Caco-2 (cell line): ENCODE measurements around the gene BLOC1S1. TPM values are rescaled to one million over a fixed set of nuclear protein-coding genes. Genes with fewer than 3 reads are reported as not detected.

Experiments used
- BruUV-seq: library from RNA; stranded (reverse); fragments of 400-500 nt; replicated peaks from 2 replicates; lab custom pipeline; 2021; lab: Mats Ljungman, UMichigan
- CTCF ChIA-PET: fragments of 300-600 bp; sonication (Branson Sonifier 250); formaldehyde crosslinking; loops from one replicate; lab custom pipeline; 2022; ENCODE audit warnings: antibody characterized with exemption; lab: Charles Lee
- POLR2A ChIA-PET: fragments of 300-600 bp; sonication (Branson Sonifier 250); formaldehyde crosslinking; loops from one replicate; lab custom pipeline; 2022; ENCODE audit warnings: antibody characterized with exemption; lab: Charles Lee
- DNase-seq, 2 experiments: peaks; one replicate each; pipeline versions ENCODE4 v3.0.0 to v3.0.0-alpha.2; 2020 to 2022
- H3K27me3 ChIP-seq: replicated peaks from 2 replicates; pipeline ENCODE4 v1.6.0; 2011; ENCODE audit warnings: low read length; ENCODE audit not compliant: control insufficient read depth, insufficient read depth
- H3K36me3 ChIP-seq: 2 replicates; pipeline ENCODE4 v1.5.1; 2011; ENCODE audit warnings: low read length; ENCODE audit not compliant: control insufficient read depth, insufficient read depth
- H3K4me1 ChIP-seq: fragments of 250-450 bp; sonication (Bioruptor Pico); 2 replicates; pipeline ENCODE4 v1.5.1; 2020; ENCODE audit warnings: mild to moderate bottlenecking
- H3K4me3 ChIP-seq: 2 replicates; pipeline ENCODE4 v1.5.1; 2011; ENCODE audit warnings: low read depth, mild to moderate bottlenecking, control low read depth, low read length
- H3K9me3 ChIP-seq: fragments of 250-450 bp; sonication (Bioruptor Pico); 2 replicates; pipeline ENCODE4 v1.5.1; 2020; ENCODE audit warnings: mild to moderate bottlenecking, moderate library complexity
- H3K27ac Mint-ChIP-seq: one replicate; pipeline ENCODE4 v1.8.0; 2022; ENCODE audit warnings: mixed read lengths; ENCODE audit not compliant: unreplicated experiment
- H3K27me3 Mint-ChIP-seq: one replicate; pipeline ENCODE4 v1.8.0; 2022; ENCODE audit warnings: mixed read lengths; ENCODE audit not compliant: insufficient read depth, unreplicated experiment
- H3K36me3 Mint-ChIP-seq: one replicate; pipeline ENCODE4 v1.8.0; 2022; ENCODE audit warnings: mild to moderate bottlenecking, mixed read lengths; ENCODE audit not compliant: insufficient read depth, unreplicated experiment
- H3K4me1 Mint-ChIP-seq: one replicate; pipeline ENCODE4 v1.8.0; 2022; ENCODE audit warnings: low read depth, mixed read lengths; ENCODE audit not compliant: unreplicated experiment
- H3K4me3 Mint-ChIP-seq: one replicate; pipeline ENCODE4 v1.8.0; 2022; ENCODE audit warnings: mild to moderate bottlenecking, moderate library complexity, mixed read lengths; ENCODE audit not compliant: unreplicated experiment
- H3K9me3 Mint-ChIP-seq: one replicate; pipeline ENCODE4 v1.8.0; 2022; ENCODE audit warnings: mixed read lengths; ENCODE audit not compliant: unreplicated experiment
- CTCF ChIP-seq, 2 experiments: fragments of 200-600 bp in 1 of 2; IDR thresholded peaks; 1 replicate in 1 of 2; 2 replicates in 1 of 2; pipeline versions ENCODE4 v1.5.1 to v1.8.0; 2011 to 2022; ENCODE audit warnings: antibody characterized with exemption in 1 of 2, control low read depth in 1 of 2, inconsistent platforms in 1 of 2, low read depth in 1 of 2, low read length in 1 of 2, mild to moderate bottlenecking in 1 of 2, moderate library complexity in 1 of 2; ENCODE audit not compliant: insufficient read depth in 1 of 2, severe bottlenecking in 1 of 2, unreplicated experiment in 1 of 2
- intact Hi-C: fragments of 100-400 bp; cut with micrococcal nuclease; formaldehyde crosslinking; loops from one replicate; pipeline ENCODE4 v1.10.0; 2022; ENCODE audit not compliant: unreplicated experiment
- total RNA-seq: library from RNA; stranded (reverse); gene quantifications from 2 replicates; pipeline ENCODE4 v1.2.3, GENCODE V29; 2022

The BLOC1S1 gene
- total RNA-seq, 1 experiment from 2014 or later: 73.7 TPM

DNA sequence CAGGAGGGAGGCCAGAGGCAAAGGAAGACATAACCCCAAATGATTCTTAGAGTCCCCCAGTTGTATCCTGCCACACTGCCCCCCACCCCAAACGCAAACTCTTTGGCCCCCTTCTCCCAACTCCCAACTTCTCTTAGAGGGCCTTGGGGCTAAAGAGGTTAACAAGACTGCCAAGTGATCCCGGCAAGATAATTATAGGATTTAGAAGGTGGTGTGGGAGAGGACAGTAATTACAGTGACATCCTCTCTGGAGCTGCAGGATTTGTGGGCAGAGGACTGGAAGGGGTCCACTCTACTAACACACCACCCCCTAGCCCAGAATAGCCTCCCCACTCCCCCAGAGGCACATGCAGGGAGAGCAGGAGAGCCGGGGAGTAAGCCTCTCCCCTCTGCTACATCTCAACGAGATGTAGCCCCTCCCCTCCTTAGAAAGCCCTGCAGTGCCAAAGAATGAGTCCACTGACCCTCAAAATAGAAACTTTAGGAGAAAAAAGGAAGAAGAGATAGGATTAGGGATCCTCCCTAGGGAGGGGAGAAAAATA lies 21.8 kb downstream of the BLOC1S1 start:
- no peaks in the 10 kb centered on the region for H3K36me3 ChIP-seq
- peak overlapping the region; percentile 48 for H3K4me3 ChIP-seq
- peak overlapping the region; percentile 43 for H3K27ac Mint-ChIP-seq
- no peaks in the 10 kb centered on the region for H3K9me3 Mint-ChIP-seq
- ChIA-PET CTCF (interaction anchor here (0.6 to 3.8 kb wide), 27 partner anchors 9 to 466 kb away, joined by 3 to 37 read pairs (median 7); partner anchors contain the start of genes CD63, DNAJC14, ORMDL2 and PA2G4), POLR2A (interaction anchor here (0.6 to 0.9 kb wide), 4 partner anchors 9 to 363 kb away, joined by 3 to 6 read pairs (median 4); partner anchors contain the start of genes CD63 and DNAJC14)
- H3K4me1 Mint-ChIP-seq: peaks cover 25% of the 10 kb centered on the region
- no peak for DNase-seq
- H3K36me3 Mint-ChIP-seq: no peaks in the 10 kb centered on the region
- no TSS peak for BruUV-seq
- no peaks in the 10 kb centered on the region for H3K27me3 ChIP-seq
- peak overlapping the region; percentile 77 for H3K4me3 Mint-ChIP-seq
- H3K9me3 ChIP-seq: no peaks in the 10 kb centered on the region
- intact Hi-C loops: loop anchor here (1.0 to 2.0 kb wide), 8 partner anchors 13 to 304 kb away; partner anchors contain the start of genes PYM1, RPS26 and SUOX
- peaks cover 12% of the 10 kb centered on the region for H3K4me1 ChIP-seq
- no peak for TF ChIP-seq CTCF (IDR thresholded peaks at IDR 0.05; ENCODE audit: insufficient read depth in 1 of 2, low read depth in 1 of 2, low read length in 1 of 2, severe bottlenecking in 1 of 2, unreplicated experiment in 1 of 2)
- no peaks in the 10 kb centered on the region for H3K27me3 Mint-ChIP-seq

DNA sequence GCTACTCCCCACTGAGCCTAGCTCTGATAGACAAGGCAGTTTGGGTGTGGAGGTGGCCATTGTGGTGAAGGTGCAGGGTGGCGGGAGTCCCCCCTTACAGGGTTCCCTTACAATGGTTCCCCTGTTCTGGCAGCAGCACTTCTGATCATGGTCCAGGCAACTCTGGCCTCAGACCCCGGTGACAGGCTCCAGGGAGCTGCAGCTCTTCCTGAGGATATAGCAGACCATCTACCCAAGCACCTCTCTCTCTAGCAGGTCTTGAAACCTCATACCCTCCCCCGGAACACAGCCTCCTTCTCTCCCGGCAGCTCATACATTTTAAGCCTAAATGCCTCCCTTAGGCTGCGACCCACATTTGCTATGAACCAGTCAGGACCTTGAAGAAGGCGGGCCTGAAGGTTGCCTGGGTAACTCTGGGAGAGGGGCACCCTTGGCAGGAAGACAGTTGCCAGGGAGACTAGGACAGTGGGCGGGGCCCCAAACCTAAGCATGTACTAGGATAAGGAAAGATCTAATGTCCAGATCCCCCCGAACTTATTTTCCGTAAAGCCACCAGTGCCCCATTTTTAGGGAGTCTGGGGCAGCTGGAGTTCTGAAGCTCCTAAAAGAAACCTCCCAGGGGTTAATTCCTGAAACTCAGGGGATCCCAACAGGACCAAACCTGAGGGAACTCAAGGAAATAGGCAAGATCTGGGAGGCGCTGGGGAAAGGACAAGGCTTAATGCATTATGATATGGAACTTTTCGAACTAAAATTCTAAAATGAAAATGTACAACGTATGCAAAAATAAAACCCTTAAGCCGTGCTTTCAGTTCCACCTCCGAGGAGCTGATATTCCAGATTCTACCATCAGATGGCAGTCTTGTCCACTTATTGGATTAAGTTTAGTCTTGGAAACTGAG lies 22.5 kb downstream of the BLOC1S1 start:
- Histone ChIP-seq H3K27me3 (no peaks in the 10 kb centered on the region), H3K4me3 (peak overlapping the region; percentile 48), H3K36me3 (no peaks in the 10 kb centered on the region), H3K4me1 (peaks cover 14% of the 10 kb centered on the region), H3K9me3 (no peaks in the 10 kb centered on the region)
- intact Hi-C loops: loop anchor here (1.0 to 2.0 kb wide), 6 partner anchors 59 to 303 kb away; partner anchors contain the start of genes PYM1, RPS26 and SUOX
- no peaks in the 10 kb centered on the region for H3K9me3 Mint-ChIP-seq
- BruUV-seq: no TSS peak
- no peaks in the 10 kb centered on the region for H3K27me3 Mint-ChIP-seq
- ChIA-PET POLR2A (interaction anchor here (0.6 to 1.2 kb wide), 7 partner anchors 9 to 362 kb away, joined by 3 to 9 read pairs (median 4); partner anchors contain the start of genes CD63, DNAJC14, ORMDL2 and SARNP), CTCF (interaction anchor here (0.5 to 3.8 kb wide), 31 partner anchors 9 to 451 kb away, joined by 3 to 37 read pairs (median 6); partner anchors contain the start of genes CD63, DNAJC14, ORMDL2 and PA2G4)
- TF ChIP-seq CTCF (IDR thresholded peaks at IDR 0.05; ENCODE audit: insufficient read depth in 1 of 2, low read depth in 1 of 2, low read length in 1 of 2, severe bottlenecking in 1 of 2, unreplicated experiment in 1 of 2): peak; percentile 70 to 75
- no peaks in the 10 kb centered on the region for H3K36me3 Mint-ChIP-seq
- H3K27ac Mint-ChIP-seq: peak overlapping the region; percentile 43
- peak overlapping the region; percentile 77 for H3K4me3 Mint-ChIP-seq
- peaks cover 28% of the 10 kb centered on the region for H3K4me1 Mint-ChIP-seq
- peak; percentile 82 to 84 for DNase-seq

GRCh38 chr12:55739025-55739378 lies 23.2 kb downstream of the BLOC1S1 start:
- CTCF ChIA-PET: interaction anchor here (0.5 to 3.8 kb wide), 27 partner anchors 9 to 450 kb away, joined by 3 to 37 read pairs (median 7); partner anchors contain the start of genes CD63, ORMDL2, PA2G4 and PYM1
- Histone ChIP-seq H3K27me3 (no peaks in the 10 kb centered on the region), H3K9me3 (no peaks in the 10 kb centered on the region), H3K36me3 (no peaks in the 10 kb centered on the region), H3K4me1 (peaks cover 14% of the 10 kb centered on the region), H3K4me3 (no peak overlapping the region)
- no TSS peak for BruUV-seq
- Mint-ChIP-seq H3K4me3 (peak overlapping the region; percentile 77), H3K27ac (no peak overlapping the region), H3K27me3 (no peaks in the 10 kb centered on the region), H3K9me3 (no peaks in the 10 kb centered on the region), H3K4me1 (peaks cover 28% of the 10 kb centered on the region), H3K36me3 (no peaks in the 10 kb centered on the region)
- DNase-seq: no peak
- no peak for TF ChIP-seq CTCF (IDR thresholded peaks at IDR 0.05; ENCODE audit: insufficient read depth in 1 of 2, low read depth in 1 of 2, low read length in 1 of 2, severe bottlenecking in 1 of 2, unreplicated experiment in 1 of 2)
- intact Hi-C loops: loop anchor here (1.0 to 2.0 kb wide), 3 partner anchors 188 to 258 kb away; partner anchors contain the start of genes PYM1 and SUOX
- POLR2A ChIA-PET: interaction anchor here (0.8 to 1.2 kb wide), 2 partner anchors 9 to 79 kb away, joined by 3 to 9 read pairs; partner anchors contain the start of genes ORMDL2 and SARNP
